Anterior cingulate cortex (tissue), 58 donors: Measurements from ENCODE around the gene EPS8L2.

Experiments used
- DNase-seq, 58 donors: peaks; one replicate each; lab custom pipeline; 2025; lab: John Stamatoyannopoulos, UW

EPS8L2 gene

DNA sequence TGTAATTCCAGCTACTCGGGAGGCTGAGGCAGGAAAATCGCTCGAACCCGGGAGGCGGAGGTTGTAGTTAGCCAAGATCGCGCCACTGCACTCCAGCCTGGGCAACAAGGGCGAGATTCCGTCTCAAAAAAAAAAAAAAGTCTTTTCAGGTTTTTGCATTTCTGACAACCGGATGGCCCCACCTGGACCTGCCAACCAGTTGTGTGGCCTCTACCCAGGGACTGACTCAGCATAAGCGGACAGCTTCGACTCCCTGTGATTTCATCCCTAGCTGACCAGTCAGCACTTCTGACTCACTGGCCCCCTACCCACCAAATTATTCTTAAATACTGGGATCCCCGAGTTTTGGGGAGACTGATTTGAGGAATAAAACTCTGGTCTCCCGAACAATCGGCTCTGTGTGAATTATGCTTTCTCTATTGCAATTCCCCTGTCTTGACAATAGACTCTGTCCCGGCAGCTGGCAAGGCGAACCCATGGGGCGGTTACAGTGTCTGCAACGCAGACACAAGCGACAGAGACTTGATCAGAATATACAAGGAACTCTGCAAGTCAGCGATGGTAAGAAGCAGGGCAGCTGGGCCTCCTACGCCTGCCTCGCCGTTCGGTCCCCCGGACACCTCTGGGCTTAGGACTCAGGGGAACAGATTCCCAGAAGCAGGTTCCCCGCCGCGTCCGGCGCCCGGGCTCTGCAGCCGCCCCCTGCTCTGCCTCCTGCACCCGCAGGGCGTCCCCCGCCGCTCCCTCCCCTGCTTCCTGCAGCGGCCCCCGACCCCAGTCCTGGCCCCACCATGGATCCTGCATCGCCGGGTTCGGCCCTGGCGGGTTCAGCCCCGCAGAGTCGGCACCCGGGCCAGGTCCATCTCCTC is 40.5 kb downstream of the EPS8L2 start:
- peak in 38 of 58 donors; percentile 27 to 82 (median 62) for DNase-seq

DNA sequence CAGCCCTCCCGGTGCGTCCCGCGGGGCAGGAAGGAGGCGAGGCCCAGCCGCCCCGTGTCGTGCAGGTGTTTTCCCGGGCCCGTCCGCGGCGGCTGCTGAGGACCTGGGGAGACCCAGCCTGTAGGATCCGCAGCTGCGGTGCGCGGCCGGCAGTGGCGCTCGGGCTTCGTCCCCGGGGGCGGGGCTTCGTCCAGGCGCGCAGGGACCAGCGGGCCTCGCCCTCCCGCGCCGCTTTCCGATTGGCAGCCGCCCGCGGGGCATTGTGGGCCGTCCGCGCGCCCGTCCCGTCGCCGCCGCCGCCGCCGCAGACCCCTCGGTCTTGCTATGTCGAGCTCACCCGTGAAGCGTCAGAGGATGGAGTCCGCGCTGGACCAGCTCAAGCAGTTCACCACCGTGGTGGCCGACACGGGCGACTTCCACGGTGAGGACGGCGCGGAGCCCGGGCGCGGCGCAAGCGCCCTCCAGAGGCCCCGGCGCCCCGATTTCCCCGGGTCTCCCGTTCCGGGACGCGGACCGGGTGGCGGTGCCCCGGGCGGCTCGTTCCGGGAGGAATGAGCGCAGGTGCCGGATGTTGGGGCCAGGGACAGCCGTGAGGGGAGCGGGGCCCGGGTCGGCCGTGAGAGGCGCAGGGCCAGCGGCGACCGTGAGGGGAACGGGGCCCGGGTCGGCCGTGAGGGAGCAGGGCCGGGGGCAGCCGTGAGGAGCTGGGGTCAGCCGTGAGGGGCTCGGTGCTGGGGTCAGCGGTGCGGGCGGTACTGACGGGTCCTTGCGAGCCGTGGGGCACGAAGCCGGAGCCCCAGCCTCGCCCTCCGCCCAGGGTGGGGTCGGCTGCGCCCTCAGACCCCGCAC is 41.4 kb downstream of the EPS8L2 start, which contains the start of gene TALDO1:
Gene TALDO1, plus strand, starts transcription at position 307 of the 849 bp plus-strand sequence. Its CDS starts 18 bp downstream, at position 325.
- DNase-seq: peak in 57 of 58 donors; percentile 36 to 96 (median 87)

DNA sequence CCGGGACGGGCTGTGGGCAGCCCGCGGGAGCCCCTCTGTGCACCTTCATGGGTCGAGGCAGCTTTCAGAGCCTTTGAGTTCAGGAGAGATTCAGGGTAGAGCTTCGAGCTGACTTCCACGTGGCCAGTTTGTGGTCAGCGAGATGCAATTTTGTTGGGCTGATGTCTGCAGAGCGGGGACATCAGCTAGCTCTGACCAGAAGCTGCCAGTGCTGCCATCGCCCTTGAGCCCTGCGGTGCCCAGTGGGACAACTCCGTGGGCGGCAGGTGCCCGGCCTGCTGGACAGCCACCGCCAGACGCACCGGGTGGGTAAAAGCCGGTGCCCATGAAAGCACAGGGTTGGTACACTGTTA is 42.0 kb downstream of the EPS8L2 start:
- peak in 1 of 58 donors; percentile 25 for DNase-seq

DNA sequence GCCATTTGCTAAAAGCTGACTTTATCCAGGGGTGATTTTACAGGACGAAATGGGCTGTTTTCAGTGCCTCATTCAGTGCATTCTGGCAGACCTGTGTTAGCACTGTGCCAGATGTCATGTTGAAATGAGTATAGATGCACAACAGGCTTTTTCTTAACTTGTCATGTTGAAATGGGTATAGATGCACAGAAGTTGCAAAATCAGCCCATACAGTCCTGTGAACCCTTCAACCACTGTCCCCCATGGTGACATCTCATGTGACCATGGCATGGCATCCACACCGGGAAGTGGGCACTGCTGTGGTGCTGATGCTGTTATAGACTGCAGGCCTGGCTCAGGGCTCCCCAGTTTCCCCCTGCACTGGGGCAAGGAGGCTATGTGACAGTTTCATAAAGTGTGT is 43.7 kb downstream of the EPS8L2 start:
- DNase-seq: no peak

DNA sequence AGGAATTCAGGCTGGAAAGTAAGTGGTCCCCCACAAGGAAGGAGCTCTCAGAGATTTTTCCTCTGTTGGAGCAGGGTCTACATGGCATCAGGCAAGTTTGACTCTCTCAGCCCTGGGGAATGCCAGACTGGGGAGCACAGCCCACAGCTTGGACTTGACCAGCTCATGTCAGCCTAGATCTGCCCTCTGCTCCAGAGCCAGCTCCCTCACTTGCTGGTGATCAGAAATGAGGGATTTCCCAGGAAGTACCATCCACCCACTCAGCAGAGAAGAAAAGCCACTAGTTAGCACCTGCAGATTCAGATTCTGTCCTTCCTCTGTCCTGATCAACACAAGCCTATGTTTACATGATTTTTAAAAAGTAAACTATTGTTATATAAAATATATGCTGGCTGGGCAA is 54.2 kb downstream of the EPS8L2 start:
- DNase-seq: no peak

DNA sequence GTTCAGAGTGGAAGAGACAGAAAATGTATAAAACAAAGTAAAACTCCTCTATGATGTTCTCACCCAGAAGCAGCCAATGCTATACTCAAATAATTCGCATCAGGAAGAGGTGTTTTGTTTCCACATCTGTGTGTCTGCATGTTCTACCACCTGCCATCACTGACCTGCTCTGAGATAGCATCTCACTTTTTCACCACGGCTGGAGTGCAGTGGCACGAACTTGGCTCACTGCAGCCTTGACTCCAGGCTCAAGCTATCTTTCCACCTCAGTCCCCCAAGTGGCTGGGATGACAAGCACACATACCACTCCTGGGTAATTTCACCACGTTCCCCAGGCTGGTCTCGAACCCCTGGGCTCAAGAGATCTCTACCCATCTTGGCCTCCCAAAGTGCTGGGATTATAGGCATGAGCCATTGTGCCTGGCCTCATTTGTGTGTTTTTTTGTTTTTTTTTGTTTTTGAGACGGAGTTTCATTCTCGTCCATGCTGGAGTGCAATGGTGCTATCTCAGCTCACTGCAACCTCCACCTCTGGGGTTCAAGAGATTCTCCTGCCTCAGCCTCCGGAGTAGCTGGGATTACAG is 55.6 kb downstream of the EPS8L2 start:
- no peak for DNase-seq

DNA sequence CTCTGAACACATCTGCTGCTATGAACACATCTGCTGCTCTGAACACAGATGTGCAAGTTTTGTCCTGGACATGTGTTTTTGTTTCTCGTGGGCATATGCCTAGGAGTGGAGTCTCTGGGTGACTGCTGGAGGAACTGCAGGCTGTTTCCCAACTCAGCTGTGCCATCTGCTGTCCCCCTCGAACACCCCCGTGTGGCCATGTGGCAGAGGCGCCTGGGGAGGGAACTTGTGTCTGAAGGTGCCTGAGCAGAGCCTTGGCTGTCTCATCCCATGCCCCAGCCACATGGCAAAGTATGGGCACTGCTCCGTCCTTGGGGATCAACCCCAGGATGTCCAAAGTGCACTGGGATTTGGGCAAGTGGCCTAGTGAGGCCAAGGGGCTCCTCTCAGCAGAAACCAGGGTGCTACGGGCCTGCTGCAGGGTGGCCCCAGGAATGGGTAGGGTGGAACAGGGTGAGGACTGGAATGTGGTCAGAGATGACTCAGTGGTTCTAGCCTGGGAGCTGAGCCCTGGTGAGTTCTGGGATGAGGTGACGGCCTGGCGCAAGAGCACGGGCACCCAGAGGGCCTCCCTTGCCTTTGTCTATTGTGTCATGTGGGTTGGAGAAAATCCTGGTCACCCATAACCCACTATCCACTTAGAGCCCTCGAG is 56.5 kb downstream of the EPS8L2 start:
- peak in 42 of 58 donors; percentile 22 to 84 (median 49) for DNase-seq

DNA sequence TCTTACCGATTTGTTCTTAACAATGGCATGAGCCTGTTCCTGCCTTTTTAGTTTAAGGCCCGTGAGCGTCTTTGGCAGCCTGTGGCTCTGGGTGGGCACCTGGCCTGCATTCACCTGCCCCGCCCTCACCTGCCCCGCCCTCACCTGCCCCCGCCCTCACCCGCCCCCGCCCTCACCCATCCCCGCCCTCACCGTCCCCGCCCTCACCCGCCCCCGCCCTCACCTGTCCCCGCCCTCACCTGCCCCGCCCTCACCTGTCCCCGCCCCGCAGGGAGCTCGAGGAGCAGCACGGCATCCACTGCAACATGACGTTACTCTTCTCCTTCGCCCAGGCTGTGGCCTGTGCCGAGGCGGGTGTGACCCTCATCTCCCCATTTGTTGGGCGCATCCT is 57.0 kb downstream of the EPS8L2 start:
- no peak for DNase-seq

DNA sequence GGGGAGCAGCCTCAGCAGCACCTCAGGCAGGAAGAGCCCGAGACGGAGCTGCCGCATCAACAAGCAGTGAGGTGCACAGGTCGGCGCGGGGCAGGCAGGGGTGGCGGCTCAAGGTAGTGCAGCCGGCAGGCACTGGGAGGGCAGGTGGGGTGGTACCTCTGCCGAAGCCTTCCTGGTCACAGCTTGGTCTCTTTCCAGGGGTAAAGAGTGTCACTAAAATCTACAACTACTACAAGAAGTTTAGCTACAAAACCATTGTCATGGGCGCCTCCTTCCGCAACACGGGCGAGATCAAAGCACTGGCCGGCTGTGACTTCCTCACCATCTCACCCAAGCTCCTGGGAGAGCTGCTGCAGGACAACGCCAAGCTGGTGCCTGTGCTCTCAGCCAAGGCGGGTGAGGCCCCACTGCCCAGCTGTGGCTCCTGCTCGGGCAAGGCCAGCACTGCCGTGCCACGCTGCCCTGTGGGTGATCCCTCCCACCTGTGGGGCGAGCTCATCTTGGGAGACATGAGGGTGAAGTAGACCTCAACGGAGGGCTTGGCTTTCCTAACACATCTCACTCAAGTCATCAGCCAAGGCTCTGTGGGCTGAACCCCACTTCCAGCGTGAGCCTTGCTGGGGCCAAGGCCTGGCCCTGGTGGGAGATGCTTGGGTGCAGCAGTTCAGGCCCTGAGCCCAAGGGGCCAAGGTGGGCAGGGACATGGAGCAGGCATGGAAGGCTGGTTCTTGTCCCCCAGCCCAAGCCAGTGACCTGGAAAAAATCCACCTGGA is 57.7 kb downstream of the EPS8L2 start:
- DNase-seq: no peak

DNA sequence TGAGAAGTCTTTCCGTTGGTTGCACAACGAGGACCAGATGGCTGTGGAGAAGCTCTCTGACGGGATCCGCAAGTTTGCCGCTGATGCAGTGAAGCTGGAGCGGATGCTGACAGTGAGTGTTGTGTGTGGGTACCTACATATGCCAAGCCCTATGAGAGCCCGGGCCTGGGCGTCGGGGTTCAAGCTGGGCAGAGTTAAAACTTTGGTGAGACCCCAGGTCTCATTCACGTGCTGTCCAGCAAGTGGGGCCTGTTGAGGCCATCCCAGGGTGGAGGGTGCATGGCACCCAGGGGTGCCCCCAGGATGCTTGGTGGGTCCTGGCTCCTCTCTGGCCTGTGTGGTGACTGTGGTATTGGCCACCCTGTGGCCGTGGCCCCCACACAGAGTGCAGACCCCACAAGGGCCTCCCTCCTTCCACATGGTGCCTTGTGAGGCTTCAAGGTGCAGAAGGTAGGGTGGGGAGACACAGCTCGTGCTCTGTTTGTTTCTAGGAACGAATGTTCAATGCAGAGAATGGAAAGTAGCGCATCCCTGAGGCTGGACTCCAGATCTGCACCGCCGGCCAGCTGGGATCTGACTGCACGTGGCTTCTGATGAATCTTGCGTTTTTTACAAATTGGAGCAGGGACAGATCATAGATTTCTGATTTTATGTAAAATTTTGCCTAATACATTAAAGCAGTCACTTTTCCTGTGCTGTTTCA is 58.4 kb downstream of the EPS8L2 start:
- no peak for DNase-seq

DNA sequence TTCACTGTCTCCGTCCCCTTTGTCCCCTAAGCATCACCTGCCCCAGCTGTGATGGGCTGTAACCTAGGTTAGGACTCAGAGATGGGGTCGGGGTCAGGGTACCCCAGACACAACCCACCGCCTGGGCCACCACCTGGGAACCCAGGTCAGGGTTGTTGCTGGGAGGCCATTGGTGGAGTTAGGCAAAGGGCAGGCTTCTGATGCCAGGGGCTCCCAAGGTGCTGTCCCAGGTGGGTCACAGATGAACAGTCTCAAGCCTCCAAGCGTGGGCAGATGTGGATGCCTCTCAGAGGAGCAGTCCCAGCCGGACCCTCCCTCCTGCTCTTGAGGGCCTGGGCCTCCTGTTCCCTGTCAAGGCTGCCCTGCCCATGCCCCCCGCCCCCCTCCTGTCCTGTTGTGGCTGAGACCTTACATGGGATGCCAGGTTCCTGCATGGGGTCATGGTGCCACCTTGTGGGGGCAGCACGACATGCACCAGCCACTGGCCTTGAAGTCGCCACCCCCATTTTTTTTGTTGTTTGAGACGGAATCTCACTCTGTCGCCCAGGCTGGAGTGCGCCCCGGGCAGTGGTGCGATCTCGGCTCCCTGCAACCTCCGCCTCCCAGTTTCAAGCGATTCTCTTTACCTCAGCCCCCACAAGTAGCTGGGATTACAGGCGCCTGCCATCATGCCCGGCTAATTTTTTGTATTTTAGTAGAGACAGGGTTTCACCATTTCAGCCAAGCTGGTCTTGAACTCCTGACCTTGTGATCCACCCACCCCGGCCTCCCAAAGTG is 59.2 kb downstream of the EPS8L2 start:
- peak in 27 of 58 donors; percentile 23 to 69 (median 46) for DNase-seq

DNA sequence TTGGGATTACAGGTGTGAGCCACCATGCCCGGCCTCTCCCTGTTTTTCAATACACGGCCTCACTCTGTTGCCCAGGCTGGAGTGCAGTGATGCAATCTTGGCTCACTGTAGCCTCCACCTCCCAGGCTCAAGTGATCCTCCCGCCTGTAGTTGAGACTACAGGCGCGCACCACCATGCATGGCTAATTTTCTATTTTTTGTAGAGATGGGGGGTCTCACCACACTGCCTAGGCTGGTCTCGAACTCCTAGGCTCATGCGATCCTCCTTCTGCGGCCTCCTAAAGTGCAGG is 59.7 kb downstream of the EPS8L2 start:
- DNase-seq: no peak

DNA sequence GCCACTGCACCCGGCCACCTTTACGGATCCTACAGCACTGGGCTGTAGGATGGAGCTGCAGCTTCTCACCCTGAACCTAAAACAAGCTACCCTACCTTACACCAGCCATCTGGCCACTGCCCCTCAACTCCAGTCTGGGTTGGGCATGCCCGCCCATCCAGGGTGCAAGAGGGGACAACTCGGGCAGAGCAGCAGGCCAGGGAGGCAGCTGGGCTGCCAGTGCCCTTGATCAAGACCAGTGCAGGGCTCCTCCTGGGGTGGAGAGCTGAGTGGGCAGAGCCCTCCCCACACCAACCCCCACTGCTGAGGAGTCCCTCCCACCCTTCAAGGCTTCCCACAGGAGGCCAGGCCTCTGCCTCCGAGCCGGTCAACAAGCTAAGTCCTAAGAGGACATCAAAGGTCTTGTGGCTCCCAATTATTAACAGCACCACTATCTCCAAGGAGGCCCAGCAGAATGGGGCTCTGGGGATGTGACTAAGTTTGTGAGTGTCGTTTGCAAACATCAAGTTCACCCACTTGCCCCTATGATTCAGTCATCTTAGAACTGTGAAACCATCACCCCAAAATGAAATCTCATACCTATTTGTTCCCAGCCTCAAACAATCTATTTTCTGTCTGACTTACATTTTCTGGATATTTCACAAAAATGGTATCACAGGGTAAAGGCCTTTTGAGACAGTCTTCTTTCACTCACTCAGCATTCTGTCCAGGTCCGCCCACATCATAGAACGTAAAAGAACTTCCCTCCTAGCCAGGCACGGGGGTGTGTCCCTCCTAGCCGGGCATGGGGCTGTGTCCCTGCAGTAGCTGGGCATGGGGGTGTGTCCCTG is 60.3 kb downstream of the EPS8L2 start:
- no peak for DNase-seq

DNA sequence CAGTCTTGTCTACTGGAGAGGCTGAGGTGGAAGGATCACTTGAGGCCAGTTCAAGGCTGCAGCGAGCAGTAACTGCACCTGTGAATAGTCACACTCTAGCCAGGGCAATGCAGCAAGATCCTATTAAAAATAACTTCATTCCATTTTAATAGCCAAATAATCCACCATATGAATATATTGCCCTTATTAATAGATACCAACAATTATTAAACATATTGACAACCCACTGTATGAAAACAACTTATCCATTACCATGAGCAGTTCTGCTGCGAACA is 60.8 kb downstream of the EPS8L2 start:
- DNase-seq: no peak

DNA sequence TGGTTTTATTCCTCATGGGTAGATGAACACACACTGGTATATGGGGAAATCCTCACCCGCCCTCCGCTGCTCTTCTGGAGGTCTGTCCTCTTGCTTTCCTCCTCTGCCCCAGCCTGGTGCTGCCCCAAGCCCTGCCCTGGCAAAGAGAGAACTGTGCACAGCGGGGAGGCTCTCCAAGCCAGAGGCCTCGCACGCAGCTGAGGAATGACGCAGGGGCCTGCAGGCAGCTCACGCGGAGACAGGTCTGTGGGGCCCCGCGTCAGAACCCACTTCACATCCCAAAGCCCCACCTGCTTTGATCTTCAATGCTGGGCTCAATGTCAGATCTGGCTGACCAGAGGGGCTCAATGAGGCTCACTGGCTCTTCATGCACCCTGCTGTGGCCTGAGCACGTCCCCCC is 61.2 kb downstream of the EPS8L2 start:
- DNase-seq: peak in 1 of 58 donors; percentile 46

DNA sequence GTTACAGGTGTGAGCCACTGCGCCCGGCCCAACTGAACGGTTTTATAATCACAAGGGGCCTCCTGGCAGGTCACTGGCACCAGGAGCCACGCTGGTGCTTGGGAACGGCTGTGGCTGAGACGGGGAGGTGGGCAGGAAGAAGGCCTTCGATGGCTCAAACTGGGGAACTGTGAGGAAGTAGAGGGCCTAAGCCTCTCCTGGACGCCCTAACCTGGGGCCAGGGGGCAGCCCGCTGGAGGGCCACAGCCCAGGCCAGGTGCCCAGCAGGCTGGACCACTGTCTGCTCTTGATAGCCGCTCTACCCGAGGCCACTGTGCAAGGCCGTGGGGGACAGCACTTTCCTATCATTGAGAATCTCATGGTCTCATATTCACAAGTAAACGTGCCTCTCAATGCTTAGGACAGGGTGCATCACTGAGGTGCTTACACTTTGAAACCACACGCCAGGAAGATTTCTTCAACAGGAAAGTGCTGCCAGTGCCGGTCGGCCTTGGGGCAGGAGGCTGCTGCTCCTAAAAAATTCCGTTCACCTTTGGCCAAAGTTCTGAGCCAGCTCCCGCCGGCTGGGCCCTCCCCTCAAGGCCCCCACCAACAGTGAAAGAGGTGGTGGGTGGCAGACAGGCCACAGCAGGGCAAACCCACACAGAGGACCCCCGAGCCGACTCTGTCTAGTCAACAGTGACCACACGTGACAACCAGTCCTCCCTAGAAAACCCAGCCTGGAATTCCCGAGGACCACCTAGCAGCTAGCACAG is 64.0 kb downstream of the EPS8L2 start:
- no peak for DNase-seq
